Measurements from ENCODE around the gene CFAP58. TPM values are rescaled to one million over a fixed set of nuclear protein-coding genes. Genes with fewer than 3 reads are reported as not detected.

CFAP58 gene
- total and polyA plus RNA-seq, 2 donors (not counting 1 experiment from before 2014, with no cell fraction given): not detected

DNA sequence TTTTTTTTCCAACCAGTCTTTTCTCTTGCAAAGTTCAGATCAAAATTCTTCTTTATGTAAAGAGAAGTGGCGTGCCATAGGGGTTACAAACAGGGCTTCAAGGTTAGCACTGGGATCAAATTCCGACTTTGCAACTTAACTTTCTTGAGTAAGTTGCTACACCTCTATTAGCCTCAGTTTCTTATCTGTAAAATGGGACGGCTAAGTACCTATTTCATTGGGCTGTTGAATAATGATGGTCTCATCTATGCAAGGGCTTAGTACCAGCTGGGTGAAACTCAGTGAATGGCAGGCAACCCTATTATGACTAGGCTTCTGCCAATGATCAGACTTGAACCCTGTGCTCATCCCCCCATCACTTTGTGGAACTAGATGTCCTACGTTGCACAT lies 49.3 kb upstream of the CFAP58 start:
- peaks cover 13 to 21% of the 10 kb centered on the region in 2 donors for H3K4me1 ChIP-seq (ENCODE audit: control insufficient read depth in 2 of 2, insufficient read depth in 2 of 2, low read length in 2 of 2)
- H3K79me2 ChIP-seq (ENCODE audit: control insufficient read depth, insufficient read depth, low read length): no peaks in the 10 kb centered on the region
- no peak overlapping the region for H3K27ac ChIP-seq (ENCODE audit: low read length in 2 of 2)
- DNase-seq (no peak), ATAC-seq (ENCODE audit: low read depth) (no peak)
- no peaks in the 10 kb centered on the region for H3K9me3 Mint-ChIP-seq (ENCODE audit: insufficient read depth)
- H3K9me3 ChIP-seq (ENCODE audit: control extremely low read depth in 1 of 3, control insufficient read depth in 2 of 3, insufficient read depth in 1 of 3, low read length in 2 of 3): no peaks in the 10 kb centered on the region
- H3K4me3 ChIP-seq (ENCODE audit: control extremely low read depth in 1 of 5, extremely low read depth in 1 of 5, insufficient read depth in 1 of 5, low read depth in 2 of 5, low read length in 4 of 5): no peak overlapping the region
- 90% methylated on average over 2 of the region's 4 CpGs for WGBS (ENCODE audit: insufficient coverage)
- TF ChIP-seq EZH2 (IDR thresholded peaks at IDR 0.05; ENCODE audit: borderline replicate concordance, insufficient read depth, low read depth, low read length, poor library complexity, severe bottlenecking): no peak
- H3K27ac Mint-ChIP-seq: no peak overlapping the region
- H3K36me3 ChIP-seq (replicated peaks in 1 of 2; ENCODE audit: control extremely low read depth in 1 of 2, control insufficient read depth in 1 of 2, extremely low read depth in 1 of 2, insufficient read depth in 2 of 2, low read length in 1 of 2): no peaks in the 10 kb centered on the region
- no peak overlapping the region for H3K9ac ChIP-seq (ENCODE audit: low read length)
- intact Hi-C loops (cut with micrococcal nuclease): no loop called here
- H4K20me1 ChIP-seq (ENCODE audit: control insufficient read depth, insufficient read depth, low read length, poor library complexity, severe bottlenecking): no peaks in the 10 kb centered on the region
- H3K4me3 Mint-ChIP-seq: no peak overlapping the region
- H3K27me3 ChIP-seq (replicated peaks in 1 of 4; ENCODE audit: control extremely low read depth in 1 of 4, control insufficient read depth in 3 of 4, insufficient read depth in 4 of 4, low read length in 3 of 4): peaks cover 0 to 7% (median 0%) of the 10 kb centered on the region in 4 experiments
- no peak overlapping the region for H3K4me2 ChIP-seq (replicated peaks; ENCODE audit: low read depth, low read length, poor library complexity, severe bottlenecking)
- H2AFZ ChIP-seq (ENCODE audit: insufficient read depth, low read depth, low read length, poor library complexity, severe bottlenecking): no peak overlapping the region
- peaks cover 21% of the 10 kb centered on the region for H3K4me1 Mint-ChIP-seq
- POLR2A ChIA-PET: interaction anchor here (1.4 kb wide), 1 partner anchor 35 kb away, joined by 3 read pairs; the partner anchor contains the start of gene GSTO2
- H3K27me3 Mint-ChIP-seq: peaks cover 13% of the 10 kb centered on the region
- CTCF ChIA-PET: interaction anchor here (0.7 to 23.3 kb wide), 7 partner anchors 12 to 416 kb away, joined by 3 to 594 read pairs (median 42); partner anchors contain the start of genes CFAP58 and ITPRIP

- no peak for TF ChIP-seq EZH2 (IDR thresholded peaks at IDR 0.05; ENCODE audit: borderline replicate concordance, insufficient read depth, low read depth, low read length, poor library complexity, severe bottlenecking)
- TF ChIP-seq, protein P1, sequence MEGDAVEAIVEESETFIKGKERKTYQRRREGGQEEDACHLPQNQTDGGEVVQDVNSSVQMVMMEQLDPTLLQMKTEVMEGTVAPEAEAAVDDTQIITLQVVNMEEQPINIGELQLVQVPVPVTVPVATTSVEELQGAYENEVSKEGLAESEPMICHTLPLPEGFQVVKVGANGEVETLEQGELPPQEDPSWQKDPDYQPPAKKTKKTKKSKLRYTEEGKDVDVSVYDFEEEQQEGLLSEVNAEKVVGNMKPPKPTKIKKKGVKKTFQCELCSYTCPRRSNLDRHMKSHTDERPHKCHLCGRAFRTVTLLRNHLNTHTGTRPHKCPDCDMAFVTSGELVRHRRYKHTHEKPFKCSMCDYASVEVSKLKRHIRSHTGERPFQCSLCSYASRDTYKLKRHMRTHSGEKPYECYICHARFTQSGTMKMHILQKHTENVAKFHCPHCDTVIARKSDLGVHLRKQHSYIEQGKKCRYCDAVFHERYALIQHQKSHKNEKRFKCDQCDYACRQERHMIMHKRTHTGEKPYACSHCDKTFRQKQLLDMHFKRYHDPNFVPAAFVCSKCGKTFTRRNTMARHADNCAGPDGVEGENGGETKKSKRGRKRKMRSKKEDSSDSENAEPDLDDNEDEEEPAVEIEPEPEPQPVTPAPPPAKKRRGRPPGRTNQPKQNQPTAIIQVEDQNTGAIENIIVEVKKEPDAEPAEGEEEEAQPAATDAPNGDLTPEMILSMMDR (IDR thresholded peaks at IDR 0.05): no peak
- Histone ChIP-seq H3K9ac (ENCODE audit: low read length) (no peak overlapping the region), H3K27me3 (replicated peaks in 1 of 4; ENCODE audit: control extremely low read depth in 1 of 4, control insufficient read depth in 3 of 4, insufficient read depth in 4 of 4, low read length in 3 of 4) (peaks cover 0 to 3% (median 0%) of the 10 kb centered on the region in 4 experiments), H3K4me3 (ENCODE audit: control extremely low read depth in 1 of 5, extremely low read depth in 1 of 5, insufficient read depth in 1 of 5, low read depth in 2 of 5, low read length in 4 of 5) (no peak overlapping the region), H3K4me2 (replicated peaks; ENCODE audit: low read depth, low read length, poor library complexity, severe bottlenecking) (no peak overlapping the region), H3K36me3 (replicated peaks in 1 of 2; ENCODE audit: control extremely low read depth in 1 of 2, control insufficient read depth in 1 of 2, extremely low read depth in 1 of 2, insufficient read depth in 2 of 2, low read length in 1 of 2) (no peaks in the 10 kb centered on the region), H4K20me1 (ENCODE audit: control insufficient read depth, insufficient read depth, low read length, poor library complexity, severe bottlenecking) (peaks cover 5% of the 10 kb centered on the region), H3K79me2 (ENCODE audit: control insufficient read depth, insufficient read depth, low read length) (no peaks in the 10 kb centered on the region), H3K9me3 (ENCODE audit: control extremely low read depth in 1 of 3, control insufficient read depth in 2 of 3, insufficient read depth in 1 of 3, low read length in 2 of 3) (no peaks in the 10 kb centered on the region), H3K27ac (ENCODE audit: low read length in 2 of 2) (no peak overlapping the region), H2AFZ (ENCODE audit: insufficient read depth, low read depth, low read length, poor library complexity, severe bottlenecking) (no peak overlapping the region), H3K4me1 (ENCODE audit: control insufficient read depth in 2 of 2, insufficient read depth in 2 of 2, low read length in 2 of 2) (peaks cover 13 to 21% of the 10 kb centered on the region in 2 donors)
- DNase-seq: no peak
- H3K4me3 Mint-ChIP-seq: no peak overlapping the region
- CTCF ChIA-PET: interaction anchor here (0.7 to 23.3 kb wide), 12 partner anchors 12 to 416 kb away, joined by 3 to 594 read pairs (median 14); partner anchors contain the start of genes CFAP58 and ITPRIP
- H3K9me3 Mint-ChIP-seq (ENCODE audit: insufficient read depth): no peaks in the 10 kb centered on the region
- intact Hi-C loops (cut with micrococcal nuclease): loop anchor here (1.0 kb wide), 3 partner anchors 14 to 45 kb away; no protein-coding TSS in a partner anchor
- H3K27me3 Mint-ChIP-seq: peaks cover 10% of the 10 kb centered on the region
- POLR2A ChIA-PET: interaction anchor here (1.0 to 1.4 kb wide), 5 partner anchors 33 to 48 kb away, joined by 3 to 8 read pairs (median 5); partner anchors contain the start of genes CFAP58, GSTO2 and ITPRIP
- ATAC-seq (ENCODE audit: low read depth): no peak
- H3K27ac Mint-ChIP-seq: no peak overlapping the region
- 92% methylated on average over 4 of the region's 8 CpGs for WGBS (ENCODE audit: insufficient coverage)
- H3K4me1 Mint-ChIP-seq: peaks cover 21% of the 10 kb centered on the region
Measured at GRCh38 chr10:104304927-104305326, 48.7 kb upstream of the CFAP58 start.

Measured in B cell (primary cell).